ENCODE data around the gene MEPE.
"Not testable (repeated sequence)": the region's sequence is repeated elsewhere in the genome, so short reads cannot be mapped to it uniquely, and the experiment has no call there.

The MEPE gene

DNA sequence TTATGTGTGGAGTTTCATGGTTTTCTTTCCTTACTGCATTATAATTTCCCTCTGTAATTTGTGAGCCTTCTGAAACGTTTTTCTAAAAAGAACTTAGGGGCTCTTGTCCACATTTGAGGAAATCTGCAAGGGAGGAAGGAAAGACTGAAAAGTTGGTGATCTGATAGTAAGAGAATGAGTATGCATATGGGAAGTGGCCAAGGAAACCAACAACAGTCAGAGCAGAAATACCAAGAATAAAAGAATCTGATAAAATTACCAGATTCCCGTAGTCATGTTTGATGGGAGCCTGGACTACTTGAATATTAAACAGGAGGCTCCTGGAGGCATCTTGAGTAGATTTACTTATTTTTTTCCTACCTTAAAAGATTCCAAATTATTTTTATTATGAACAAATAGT lies 50.1 kb downstream of the MEPE start:
- no peak for DNase-seq (ENCODE audit: low read depth in 2 of 2)

DNA sequence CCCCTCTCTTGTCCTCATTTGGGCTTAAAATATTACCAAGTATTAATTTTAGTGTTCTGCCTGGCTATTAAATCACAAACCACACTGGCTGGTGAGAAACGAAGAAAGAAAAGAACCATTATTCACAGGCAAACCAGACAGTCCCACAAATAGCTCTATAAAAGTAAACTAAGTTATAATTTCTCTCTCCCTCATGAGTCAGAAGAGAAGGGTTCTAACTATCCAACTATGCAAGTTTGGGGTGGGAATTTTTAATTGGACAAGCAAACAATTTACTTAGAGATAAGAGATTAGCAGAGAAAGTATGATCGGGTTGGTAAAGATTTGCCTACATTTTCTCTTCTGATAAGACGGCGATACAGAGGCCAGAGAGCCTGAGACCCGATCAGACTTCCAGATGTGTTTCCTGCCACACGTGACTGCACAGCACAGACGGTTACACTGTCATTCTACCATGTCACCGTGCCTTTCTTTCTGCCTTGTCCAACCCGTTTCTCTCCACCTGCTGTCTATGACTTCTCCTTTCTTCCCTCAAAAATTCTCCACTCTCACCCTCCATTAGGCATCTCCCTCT lies 52.3 kb downstream of the MEPE start:
- no peak for DNase-seq (ENCODE audit: low read depth in 2 of 2)

DNA sequence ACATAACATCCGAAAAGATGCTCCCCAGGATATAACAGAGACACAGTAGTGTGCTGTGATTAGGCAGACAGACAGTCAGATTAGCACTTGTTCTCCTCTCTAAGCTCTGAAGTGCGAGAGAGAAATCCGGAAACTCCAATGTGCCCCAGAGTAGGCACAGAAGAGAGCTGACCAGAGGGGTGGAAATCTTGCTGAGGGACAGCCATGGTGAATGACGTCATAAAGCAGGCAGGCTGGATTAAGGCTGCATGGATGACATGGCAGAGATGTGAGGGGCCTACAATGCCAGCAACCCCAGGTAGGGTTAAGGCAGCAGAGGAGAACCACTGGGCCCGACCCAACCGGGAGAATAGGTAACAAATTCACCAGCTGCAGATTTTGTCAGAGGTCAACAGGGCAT lies 53.3 kb downstream of the MEPE start:
- DNase-seq (ENCODE audit: low read depth in 2 of 2) = no peak

DNA sequence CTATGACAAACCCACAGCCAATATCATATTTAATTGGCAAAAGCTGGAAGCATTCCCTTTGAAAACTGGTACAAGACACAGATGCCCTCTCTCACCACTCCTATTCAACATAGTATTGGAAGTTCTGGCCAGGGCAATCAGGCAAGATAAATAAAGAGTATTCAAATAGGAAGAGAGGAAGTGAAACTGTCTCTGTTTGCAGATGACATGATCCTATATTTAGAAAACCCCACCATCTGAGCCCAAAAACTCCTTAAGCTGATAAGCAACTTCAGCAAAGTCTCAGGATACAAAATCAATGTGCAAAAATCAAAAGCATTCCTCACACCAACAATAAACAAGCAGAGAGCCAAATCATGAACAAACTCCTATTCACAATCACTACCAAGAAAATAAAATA lies 58.0 kb downstream of the MEPE start:
- DNase-seq (ENCODE audit: low read depth in 2 of 2) = not testable (repeated sequence)

DNA sequence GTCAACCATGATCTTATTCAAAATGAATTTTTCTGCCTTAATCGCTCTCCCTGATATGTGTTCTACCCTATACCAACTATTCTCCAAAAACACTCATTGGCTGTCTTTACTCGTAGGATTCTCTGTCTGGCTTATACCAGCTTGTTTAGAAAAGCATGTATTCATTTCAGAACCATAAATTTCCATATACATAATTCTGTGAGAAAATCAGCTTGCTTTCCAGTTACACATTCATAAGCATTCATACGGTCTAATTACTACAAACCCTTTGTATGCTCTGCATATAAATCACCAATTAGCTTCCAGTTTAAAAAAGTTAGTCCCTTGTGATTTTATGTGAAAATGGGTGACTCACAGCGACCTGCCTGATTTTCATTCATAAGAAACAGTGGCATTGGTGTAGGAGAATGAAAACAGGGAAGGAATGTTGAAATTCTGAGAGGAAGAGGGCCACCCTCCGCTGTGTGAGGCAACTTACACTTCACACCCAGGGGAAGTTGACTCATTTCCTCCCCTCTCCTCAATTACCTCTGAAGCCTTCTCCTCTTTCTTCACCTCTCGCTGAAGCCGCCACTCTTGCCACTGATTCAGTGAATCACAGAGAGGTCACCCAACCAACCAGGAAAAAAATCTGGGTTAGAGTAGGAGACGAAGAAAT lies 63.3 kb downstream of the MEPE start:
- no peak for DNase-seq (ENCODE audit: low read depth in 2 of 2)
